ENCODE results near the gene TADA1. TPM values are rescaled to one million over a fixed set of nuclear protein-coding genes. Genes with fewer than 3 reads are reported as not detected.

Gene TADA1
- total RNA-seq, 2 experiments from 2014 or later, result 16.9 to 18.3 TPM

DNA sequence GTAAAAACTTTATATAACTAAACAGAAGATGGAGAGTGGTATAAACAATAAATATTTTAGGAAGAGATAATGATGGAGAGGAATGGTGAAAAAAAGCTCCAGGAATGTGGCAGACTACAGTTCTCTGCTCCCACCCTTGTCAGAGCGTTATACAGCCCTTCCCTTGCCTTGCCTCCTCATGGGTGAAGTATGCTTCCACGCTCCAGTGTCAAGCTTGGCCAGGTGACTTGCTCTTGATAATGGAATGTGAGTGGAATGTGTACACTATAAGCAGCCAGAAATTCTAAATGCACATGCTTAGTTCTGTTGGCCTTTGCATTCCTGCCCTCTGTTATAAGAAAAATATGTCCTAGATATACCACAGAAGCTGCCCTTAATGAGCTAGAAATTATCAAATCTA lies 61.5 kb downstream of the TADA1 start:
- DNase-seq, result no peak
- intact Hi-C loops (cut with micrococcal nuclease), result no loop called here
- no peak overlapping the region for H3K4me3 Mint-ChIP-seq
- no peaks in the 10 kb centered on the region for H3K9me3 Mint-ChIP-seq
- no peaks in the 10 kb centered on the region for H3K36me3 Mint-ChIP-seq
- H3K27me3 Mint-ChIP-seq, result peaks cover 11% of the 10 kb centered on the region
- H3K4me1 Mint-ChIP-seq (ENCODE audit: low read depth), result no peaks in the 10 kb centered on the region
- no peak overlapping the region for H3K27ac Mint-ChIP-seq
- ChIA-PET CTCF (interaction anchor here (0.6 to 1.5 kb wide), 3 partner anchors 24 to 890 kb away, joined by 3 to 4 read pairs (median 3); partner anchors contain the start of gene POGK), POLR2A (no interaction called here)

DNA sequence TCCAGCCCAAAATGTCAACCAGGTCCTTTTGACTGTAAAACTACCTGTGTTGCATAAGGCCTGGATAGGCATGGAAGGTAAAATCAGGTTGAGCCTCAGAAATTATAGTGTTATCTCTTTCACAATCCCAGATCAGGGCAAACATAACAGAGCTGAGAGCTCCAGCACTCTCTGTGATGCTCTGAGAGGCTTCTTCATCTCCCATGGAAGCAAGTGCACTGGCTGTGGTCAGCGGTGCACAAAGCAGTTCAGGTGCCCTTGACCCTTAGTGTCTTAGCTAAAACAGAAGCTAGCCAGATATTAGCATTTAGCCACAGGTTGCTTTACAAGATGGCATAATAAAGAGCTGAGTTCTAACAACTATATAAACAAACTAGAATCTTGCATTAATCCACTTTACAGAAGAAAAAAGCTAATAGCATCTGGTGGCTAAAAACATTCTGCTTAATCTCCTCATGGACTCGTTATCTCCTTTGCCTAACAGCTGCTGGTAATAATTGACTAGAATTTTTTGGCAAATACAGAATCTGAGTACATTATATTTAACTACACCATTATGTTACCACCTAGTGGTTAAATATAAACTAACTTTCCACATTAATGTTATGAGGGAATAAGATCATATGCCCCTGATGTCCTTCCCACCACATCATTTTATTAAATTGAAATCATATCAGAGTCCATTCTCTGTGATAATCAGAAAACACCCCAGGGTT lies 62.4 kb downstream of the TADA1 start:
- Mint-ChIP-seq H3K4me3 (no peak overlapping the region), H3K36me3 (no peaks in the 10 kb centered on the region), H3K27ac (no peak overlapping the region), H3K4me1 (ENCODE audit: low read depth) (no peaks in the 10 kb centered on the region), H3K9me3 (no peaks in the 10 kb centered on the region), H3K27me3 (peaks cover 11% of the 10 kb centered on the region)
- CTCF ChIA-PET, result interaction anchor here (0.6 to 1.5 kb wide), 3 partner anchors 25 to 246 kb away, joined by 3 to 4 read pairs (median 3); partner anchors contain the start of gene POGK
- POLR2A ChIA-PET, result no interaction called here
- DNase-seq, result no peak
- intact Hi-C loops (cut with micrococcal nuclease), result no loop called here

DNA sequence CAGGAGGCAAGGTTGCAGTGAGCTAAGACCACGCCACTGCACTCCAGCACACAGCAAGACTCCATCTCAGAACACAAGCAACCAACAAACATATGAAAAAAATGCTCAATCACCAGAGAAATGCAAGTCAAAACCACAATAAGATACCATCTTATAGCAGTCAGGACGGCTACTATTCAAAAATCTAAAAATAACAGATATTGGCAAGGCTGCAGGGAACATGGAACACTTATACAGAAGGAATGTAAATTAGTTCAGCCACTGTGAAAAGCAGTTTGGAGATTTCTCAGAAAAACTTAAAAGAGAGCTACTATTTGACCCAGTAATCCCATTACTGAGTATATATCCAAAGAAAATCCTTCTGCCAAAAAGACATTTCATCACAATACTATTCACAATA lies 64.4 kb downstream of the TADA1 start:
- H3K4me1 Mint-ChIP-seq (ENCODE audit: low read depth), result no peaks in the 10 kb centered on the region
- no peak overlapping the region for H3K4me3 Mint-ChIP-seq
- H3K9me3 Mint-ChIP-seq, result no peaks in the 10 kb centered on the region
- H3K36me3 Mint-ChIP-seq, result no peaks in the 10 kb centered on the region
- no peak for DNase-seq
- H3K27me3 Mint-ChIP-seq, result peaks cover 9% of the 10 kb centered on the region
- CTCF ChIA-PET, result no interaction called here
- H3K27ac Mint-ChIP-seq, result no peak overlapping the region
- POLR2A ChIA-PET, result no interaction called here
- intact Hi-C loops (cut with micrococcal nuclease), result no loop called here

DNA sequence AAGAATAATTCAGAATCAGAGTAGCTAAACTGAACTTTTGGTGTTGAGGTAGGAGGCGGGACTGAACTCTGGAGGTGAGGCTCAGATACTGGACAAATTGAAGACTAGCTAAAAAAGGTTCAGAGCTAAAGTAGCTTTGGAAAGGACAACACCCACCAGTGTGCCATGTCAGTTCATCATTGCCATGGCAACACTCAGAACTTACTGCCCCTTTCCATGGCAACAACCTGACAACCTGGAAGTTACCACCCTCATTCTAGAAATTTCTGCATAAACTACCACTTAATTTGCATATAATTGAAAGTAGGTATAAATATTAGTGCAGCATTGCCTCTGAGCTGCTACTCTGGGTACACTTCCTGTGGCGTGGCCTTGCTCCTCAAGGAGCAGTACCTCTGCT lies 67.1 kb downstream of the TADA1 start:
- no peak overlapping the region for H3K27ac Mint-ChIP-seq
- no peak overlapping the region for H3K4me3 Mint-ChIP-seq
- ChIA-PET CTCF (no interaction called here), POLR2A (no interaction called here)
- peaks cover 14% of the 10 kb centered on the region for H3K27me3 Mint-ChIP-seq
- intact Hi-C loops (cut with micrococcal nuclease), result no loop called here
- no peak for DNase-seq
- no peaks in the 10 kb centered on the region for H3K4me1 Mint-ChIP-seq (ENCODE audit: low read depth)
- H3K9me3 Mint-ChIP-seq, result no peaks in the 10 kb centered on the region
- H3K36me3 Mint-ChIP-seq, result no peaks in the 10 kb centered on the region

Other genes with a start within 250 kb of the TADA1 start
- gene POGK, start 36.8 kb downstream of the TADA1 start, total RNA-seq, result 10 to 100 TPM; 43.0 to 43.1 TPM
- gene ILDR2, start 99.3 kb upstream of the TADA1 start, total RNA-seq, result 10 to 100 TPM; 12.5 to 13.0 TPM
- under 1 TPM in 1 of 2 experiments, not detected in 1; 0.19 TPM for gene MAEL, start 113.0 kb upstream of the TADA1 start, total RNA-seq
- 1 to 10 TPM; 1.8 to 1.9 TPM for gene GPA33, start 214.1 kb upstream of the TADA1 start, total RNA-seq
- gene STYXL2, start 217.8 kb upstream of the TADA1 start, total RNA-seq, result not detected